Measurements from ENCODE around the gene PLEKHA7. TPM values are rescaled to one million over a fixed set of nuclear protein-coding genes. Genes with fewer than 3 reads are reported as not detected.

The PLEKHA7 gene
- polyA plus RNA-seq, 1 donor (not counting 4 experiments of a cell fraction or from before 2014, with no cell fraction given): 1.4 TPM

DNA sequence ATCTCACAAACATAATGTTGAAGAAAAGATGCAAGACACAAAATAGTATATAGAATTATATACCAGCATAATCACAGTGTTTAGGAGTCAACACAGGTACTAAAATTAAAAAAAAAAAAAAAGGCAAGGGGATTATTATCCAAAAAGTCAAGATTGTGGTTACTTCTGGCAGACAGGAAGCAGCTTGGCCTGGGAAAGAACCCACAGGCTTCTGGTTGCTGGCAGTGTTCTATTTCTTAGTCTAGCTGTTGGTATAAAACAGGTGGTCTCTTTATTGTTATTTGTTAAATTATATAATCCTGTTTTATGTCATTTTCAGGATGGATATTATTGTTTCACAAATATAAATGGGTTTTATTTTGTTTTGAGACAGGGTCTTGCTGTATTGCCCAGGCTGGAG lies 221.8 kb downstream of the PLEKHA7 start:
- H3K9me3 ChIP-seq (ENCODE audit: control insufficient read depth, low read depth, low read length): no peaks in the 10 kb centered on the region
- FAIRE-seq: no peak
- peaks cover 34% of the 10 kb centered on the region for H3K4me1 ChIP-seq (ENCODE audit: control insufficient read depth, extremely low read depth, insufficient read depth, low read length)

GRCh38 chr11:16791191-16791961 lies 222.8 kb downstream of the PLEKHA7 start:
- Histone ChIP-seq H2AFZ (ENCODE audit: control insufficient read depth, low read length) (peak overlapping the region; percentile 41), H3K9ac (ENCODE audit: control insufficient read depth, extremely low read depth, insufficient read depth, low read length) (no peak overlapping the region), H4K20me1 (ENCODE audit: control insufficient read depth, extremely low read depth, insufficient read depth, low read length) (no peaks in the 10 kb centered on the region), H3K79me2 (ENCODE audit: control insufficient read depth, insufficient read depth, low read length) (no peaks in the 10 kb centered on the region), H3K9me1 (ENCODE audit: control insufficient read depth, extremely low read depth, insufficient read depth, low read length) (no peaks in the 10 kb centered on the region), H3K4me2 (ENCODE audit: control insufficient read depth, extremely low read depth, insufficient read depth, low read depth, low read length) (peak overlapping the region; percentile 47), H3K4me3 (ENCODE audit: control insufficient read depth in 2 of 3, extremely low read depth in 1 of 3, insufficient read depth in 2 of 3, low read depth in 1 of 3, low read length in 3 of 3) (no peak overlapping the region), H3K27ac (ENCODE audit: control insufficient read depth, insufficient read depth, low read length) (peak overlapping the region; percentile 55), H3K27me3 (ENCODE audit: control insufficient read depth, extremely low read depth, insufficient read depth, low read length) (no peaks in the 10 kb centered on the region), H3K36me3 (ENCODE audit: control insufficient read depth in 2 of 2, extremely low read depth in 1 of 2, insufficient read depth in 2 of 2, low read length in 2 of 2) (no peaks in the 10 kb centered on the region), H3K4me1 (ENCODE audit: control insufficient read depth, extremely low read depth, insufficient read depth, low read length) (peaks cover 35% of the 10 kb centered on the region), H3K9me3 (ENCODE audit: control insufficient read depth, low read depth, low read length) (no peaks in the 10 kb centered on the region)
- FAIRE-seq (peak; percentile 99), DNase-seq (ENCODE audit: low read depth, low spot score) (peak; percentile 61)
- no peak for TF ChIP-seq EZH2 (IDR thresholded peaks at IDR 0.05; ENCODE audit: low read length)
- TF ChIP-seq, protein P1, sequence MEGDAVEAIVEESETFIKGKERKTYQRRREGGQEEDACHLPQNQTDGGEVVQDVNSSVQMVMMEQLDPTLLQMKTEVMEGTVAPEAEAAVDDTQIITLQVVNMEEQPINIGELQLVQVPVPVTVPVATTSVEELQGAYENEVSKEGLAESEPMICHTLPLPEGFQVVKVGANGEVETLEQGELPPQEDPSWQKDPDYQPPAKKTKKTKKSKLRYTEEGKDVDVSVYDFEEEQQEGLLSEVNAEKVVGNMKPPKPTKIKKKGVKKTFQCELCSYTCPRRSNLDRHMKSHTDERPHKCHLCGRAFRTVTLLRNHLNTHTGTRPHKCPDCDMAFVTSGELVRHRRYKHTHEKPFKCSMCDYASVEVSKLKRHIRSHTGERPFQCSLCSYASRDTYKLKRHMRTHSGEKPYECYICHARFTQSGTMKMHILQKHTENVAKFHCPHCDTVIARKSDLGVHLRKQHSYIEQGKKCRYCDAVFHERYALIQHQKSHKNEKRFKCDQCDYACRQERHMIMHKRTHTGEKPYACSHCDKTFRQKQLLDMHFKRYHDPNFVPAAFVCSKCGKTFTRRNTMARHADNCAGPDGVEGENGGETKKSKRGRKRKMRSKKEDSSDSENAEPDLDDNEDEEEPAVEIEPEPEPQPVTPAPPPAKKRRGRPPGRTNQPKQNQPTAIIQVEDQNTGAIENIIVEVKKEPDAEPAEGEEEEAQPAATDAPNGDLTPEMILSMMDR (optimal IDR thresholded peaks at IDR 0.05 in 1 of 3, IDR thresholded peaks at IDR 0.05 in 1 of 3, conservative IDR thresholded peaks at IDR 0.05 in 1 of 3; ENCODE audit: extremely low read depth in 1 of 3, insufficient read depth in 2 of 3, low read length in 3 of 3): no peak
- dilution Hi-C loops (cut with MboI; ENCODE audit: extremely low pct_ligation_motif_present, low sequenced_read_pairs): no loop called here

More for the DNA sequence above, 221.8 kb downstream of the PLEKHA7 start:
- Histone ChIP-seq H3K27ac (ENCODE audit: control insufficient read depth, insufficient read depth, low read length) (no peak overlapping the region), H3K4me2 (ENCODE audit: control insufficient read depth, extremely low read depth, insufficient read depth, low read depth, low read length) (no peak overlapping the region), H3K36me3 (ENCODE audit: control insufficient read depth in 2 of 2, extremely low read depth in 1 of 2, insufficient read depth in 2 of 2, low read length in 2 of 2) (no peaks in the 10 kb centered on the region), H3K79me2 (ENCODE audit: control insufficient read depth, insufficient read depth, low read length) (no peaks in the 10 kb centered on the region), H3K27me3 (ENCODE audit: control insufficient read depth, extremely low read depth, insufficient read depth, low read length) (no peaks in the 10 kb centered on the region), H3K9ac (ENCODE audit: control insufficient read depth, extremely low read depth, insufficient read depth, low read length) (no peak overlapping the region), H2AFZ (ENCODE audit: control insufficient read depth, low read length) (no peak overlapping the region), H4K20me1 (ENCODE audit: control insufficient read depth, extremely low read depth, insufficient read depth, low read length) (no peaks in the 10 kb centered on the region), H3K9me1 (ENCODE audit: control insufficient read depth, extremely low read depth, insufficient read depth, low read length) (no peaks in the 10 kb centered on the region), H3K4me3 (ENCODE audit: control insufficient read depth in 2 of 3, extremely low read depth in 1 of 3, insufficient read depth in 2 of 3, low read depth in 1 of 3, low read length in 3 of 3) (no peak overlapping the region)
- no peak for DNase-seq (ENCODE audit: low read depth, low spot score)
- dilution Hi-C loops (cut with MboI; ENCODE audit: extremely low pct_ligation_motif_present, low sequenced_read_pairs): no loop called here
- no peak for TF ChIP-seq EZH2 (IDR thresholded peaks at IDR 0.05; ENCODE audit: low read length)
- TF ChIP-seq, protein P1 (optimal IDR thresholded peaks at IDR 0.05 in 1 of 3, IDR thresholded peaks at IDR 0.05 in 1 of 3, conservative IDR thresholded peaks at IDR 0.05 in 1 of 3; ENCODE audit: extremely low read depth in 1 of 3, insufficient read depth in 2 of 3, low read length in 3 of 3): no peak

Measured in keratinocyte (primary cell).